OCI-M2 (cell line): Measurements from ENCODE around the gene FRZB.
"Not testable (repeated sequence)": the region's sequence is repeated elsewhere in the genome, so short reads cannot be mapped to it uniquely, and the experiment has no call there.

Source experiments
- DNase-seq: peaks from one replicate; lab custom pipeline; 2025; ENCODE audit not compliant: unreplicated experiment; lab: John Stamatoyannopoulos, UW

Gene FRZB

GRCh38 chr2:182890773-182891378, 24.4 kb upstream of the FRZB start:
- DNase-seq: no peak

DNA sequence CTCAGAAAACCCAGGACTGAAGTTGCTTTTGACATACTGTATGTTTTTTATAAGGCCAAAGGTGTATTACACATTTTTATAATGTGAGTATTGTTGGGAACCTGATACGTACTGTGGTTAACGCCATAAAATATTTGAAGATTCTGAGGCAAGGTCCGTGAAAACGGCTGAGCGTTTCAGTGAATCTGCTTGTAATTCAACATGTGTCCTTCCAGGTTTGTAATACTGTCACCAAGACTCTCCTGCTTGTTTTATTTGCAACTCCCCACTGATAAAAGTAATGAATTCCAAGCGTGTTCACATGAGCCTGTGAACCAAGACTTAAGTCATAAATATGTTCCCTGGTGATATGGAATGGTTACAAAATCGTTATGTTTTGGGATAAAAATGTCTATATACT, 23.9 kb upstream of the FRZB start:
- DNase-seq: no peak

GRCh38 chr2:182887753-182888415, 21.4 kb upstream of the FRZB start:
- no peak for DNase-seq

DNA sequence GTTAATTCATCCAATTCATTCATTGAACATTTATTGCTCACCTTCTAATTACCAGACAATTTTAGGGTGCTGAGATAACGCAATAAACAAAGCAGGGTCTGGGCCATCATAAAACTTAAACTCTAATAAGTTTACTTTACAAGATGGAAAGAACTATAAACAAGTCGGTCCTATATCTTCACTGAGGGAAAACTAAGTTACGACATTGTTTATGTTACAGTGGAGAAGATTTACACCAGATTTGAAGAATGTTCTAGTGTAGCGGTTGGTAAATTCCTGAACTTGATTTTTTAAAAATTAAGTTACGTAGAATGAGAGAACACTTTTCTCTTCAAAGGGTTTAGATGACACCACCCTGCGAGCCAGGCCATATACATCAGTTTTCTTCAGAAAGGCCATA, 20.7 kb upstream of the FRZB start:
- DNase-seq: no peak

GRCh38 chr2:182885771-182886170, 19.3 kb upstream of the FRZB start:
- DNase-seq: no peak

GRCh38 chr2:182883451-182883850, 17.0 kb upstream of the FRZB start:
- no peak for DNase-seq

DNA sequence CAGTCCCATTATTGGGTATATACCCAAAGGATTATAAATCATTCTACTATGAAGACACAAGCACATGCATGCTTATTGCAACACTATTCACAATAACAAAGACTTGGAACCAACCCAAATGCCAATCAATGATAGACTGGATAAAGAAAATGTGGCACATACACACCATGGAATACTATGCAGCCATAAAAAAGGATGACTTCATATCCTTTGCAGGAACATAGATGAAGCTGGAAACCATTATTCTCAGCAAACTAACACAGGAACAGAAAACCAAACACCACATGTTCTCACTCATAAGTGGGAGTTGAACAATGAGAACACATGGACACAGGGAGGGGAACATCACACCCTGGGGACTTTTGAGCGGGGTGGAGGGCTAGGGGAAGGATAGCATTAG, 13.7 kb upstream of the FRZB start:
- DNase-seq: not testable (repeated sequence)

DNA sequence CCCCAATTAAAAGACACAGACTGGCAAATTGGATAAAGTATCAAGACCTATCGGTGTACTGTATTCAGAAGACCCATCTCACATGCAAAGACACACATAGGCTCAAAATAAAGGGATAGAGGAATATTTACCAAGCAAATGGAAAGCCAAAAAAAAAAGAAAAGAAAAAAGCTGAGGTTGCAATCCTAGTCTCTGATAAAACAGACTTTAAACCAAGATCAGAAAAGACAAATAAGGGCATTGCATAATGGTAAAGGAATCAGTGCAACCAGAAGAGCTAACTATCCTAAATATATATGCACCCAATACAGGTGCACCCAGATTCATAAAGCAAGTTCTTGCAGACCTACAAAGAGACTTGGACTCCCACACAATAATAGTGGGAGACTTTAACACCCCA, 10.2 kb upstream of the FRZB start:
- DNase-seq: not testable (repeated sequence)

DNA sequence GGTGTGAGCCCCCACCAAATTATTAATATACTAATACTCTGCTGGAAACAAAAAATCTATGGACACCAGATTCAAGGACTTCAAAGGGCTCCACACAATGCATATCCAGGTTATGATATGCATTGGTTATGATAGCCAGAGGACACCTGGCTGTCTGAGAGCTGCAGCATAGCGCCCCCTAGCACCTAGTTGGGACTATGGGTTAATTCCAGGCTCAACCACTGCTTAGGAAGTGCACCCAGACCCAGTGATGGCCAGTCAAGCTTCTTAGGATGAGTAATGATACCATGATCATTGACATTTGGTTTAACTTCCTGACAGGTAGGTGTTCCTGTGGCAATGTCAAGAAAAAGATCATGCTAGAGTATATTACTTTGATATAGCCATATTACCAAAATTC, 3.8 kb upstream of the FRZB start:
- DNase-seq: no peak

- DNase-seq: no peak
These were observed 1.8 kb upstream of the FRZB start for GRCh38 chr2:182868054-182868796.

- DNase-seq: no peak
These were observed 1.1 kb upstream of the FRZB start for GRCh38 chr2:182867426-182868053.

DNA sequence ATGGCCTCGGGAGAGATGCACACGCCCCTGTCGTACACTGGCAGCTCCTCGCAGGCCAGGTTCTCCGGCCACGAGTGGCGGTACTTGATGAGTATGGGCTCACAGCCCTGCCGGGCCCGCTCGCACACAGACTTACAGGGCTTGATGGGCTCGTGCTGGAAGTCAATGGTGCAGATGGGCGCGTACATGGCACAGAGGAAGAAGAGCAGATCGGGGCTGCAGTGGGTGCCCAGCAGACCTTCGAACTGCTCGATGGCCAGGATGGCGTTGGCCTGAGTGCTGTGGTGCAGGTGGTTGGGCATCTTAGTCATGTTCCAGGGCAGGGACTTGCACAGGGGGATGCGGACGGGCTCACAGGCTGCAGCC, 359 bp downstream of the FRZB start:
- no peak for DNase-seq

- no peak for DNase-seq
These were observed 1.4 kb downstream of the FRZB start for GRCh38 chr2:182864949-182865570.

DNA sequence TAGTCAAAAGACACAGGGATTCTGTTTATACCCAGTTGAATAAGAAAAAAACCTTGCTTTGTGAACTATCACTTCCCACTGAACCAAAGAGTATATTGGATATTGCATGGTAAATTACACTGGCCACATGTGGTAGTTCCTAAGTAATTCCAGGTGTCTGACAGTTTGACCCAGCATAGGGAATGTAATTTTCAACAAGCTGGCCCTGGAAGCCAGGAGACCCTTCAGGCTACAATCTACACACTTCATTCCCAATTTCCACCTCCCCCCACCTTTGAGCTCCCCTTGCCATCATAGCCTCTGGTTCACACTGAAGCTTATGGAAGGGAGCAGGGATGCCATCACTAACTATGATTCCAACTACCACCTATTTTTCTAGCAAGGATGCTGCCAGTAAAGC, 2.8 kb downstream of the FRZB start:
- DNase-seq: no peak

DNA sequence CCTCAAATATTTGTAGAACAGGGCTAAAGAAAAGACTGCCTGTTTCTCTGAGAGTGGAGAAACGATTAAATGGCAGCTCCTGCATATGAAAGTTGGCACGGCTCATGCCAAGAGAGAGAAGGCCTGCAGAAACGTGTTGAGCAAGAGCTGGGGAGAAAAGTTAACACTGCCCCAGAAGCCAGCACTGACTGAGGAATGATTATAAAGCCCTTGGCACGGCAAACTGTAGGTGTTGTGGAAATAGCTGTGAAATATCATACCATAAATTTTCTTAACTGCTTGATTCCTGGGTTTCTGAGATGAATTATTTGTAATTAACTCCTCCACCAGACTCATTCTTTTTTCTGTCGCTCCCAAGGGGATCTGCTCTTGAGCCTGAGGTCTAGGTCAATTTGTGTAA, 4.3 kb downstream of the FRZB start:
- no peak for DNase-seq

GRCh38 chr2:182860858-182861257, 5.6 kb downstream of the FRZB start:
- DNase-seq: no peak

GRCh38 chr2:182858671-182859070, 7.8 kb downstream of the FRZB start:
- no peak for DNase-seq

GRCh38 chr2:182855376-182855775, 11.1 kb downstream of the FRZB start:
- DNase-seq: no peak

GRCh38 chr2:182854375-182855105, 11.9 kb downstream of the FRZB start:
- DNase-seq: no peak

- DNase-seq: no peak
These were observed 13.6 kb downstream of the FRZB start for GRCh38 chr2:182852801-182853200.

DNA sequence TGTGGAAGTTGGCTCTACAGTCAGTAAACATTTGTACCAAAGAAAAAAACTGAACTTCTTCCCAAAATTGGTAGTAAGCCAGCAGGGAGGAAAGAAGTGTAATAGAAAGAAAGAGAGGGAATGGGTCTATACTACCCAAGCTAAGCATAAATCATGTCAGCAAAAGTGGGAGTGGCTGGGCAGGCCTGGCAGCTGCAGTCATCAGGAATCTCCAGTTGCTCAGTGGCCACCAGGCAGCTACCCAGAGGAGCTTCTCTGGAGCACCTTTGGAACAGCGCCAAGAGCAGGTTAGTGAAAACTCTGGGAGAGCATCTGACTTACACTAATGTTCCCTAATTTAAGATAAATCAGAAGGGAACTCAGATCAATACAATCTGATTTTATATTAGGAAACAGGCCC, 14.3 kb downstream of the FRZB start:
- DNase-seq: no peak
